H9 (cell line): ENCODE results near the gene LTBP2. TPM values are rescaled to one million over a fixed set of nuclear protein-coding genes. Genes with fewer than 3 reads are reported as not detected.
A peak's percentile ranks its signal among the peaks of the same experiment; 100 is the strongest.

Experiments used
- DNase-seq: peaks from one replicate; pipeline ENCODE4 v3.0.0-alpha.2; 2017
- H2AFZ ChIP-seq: one replicate; pipeline ENCODE4 v1.6.1; 2013; ENCODE audit warnings: mild to moderate bottlenecking, low read length, control low read depth, moderate library complexity
- H2AK5ac ChIP-seq: 2 replicates; pipeline ENCODE4 v1.6.1; 2013; ENCODE audit warnings: low read length, control low read depth, mixed read lengths; ENCODE audit not compliant: insufficient read length
- H2BK120ac ChIP-seq: one replicate; pipeline ENCODE4 v1.6.1; 2013; ENCODE audit warnings: low read depth, mild to moderate bottlenecking, low read length, control low read depth, inconsistent platforms; ENCODE audit not compliant: poor library complexity, severe bottlenecking
- H2BK12ac ChIP-seq: 2 replicates; pipeline ENCODE4 v1.6.1; 2013; ENCODE audit warnings: low read length, control low read depth, mixed read lengths, low read depth; ENCODE audit not compliant: insufficient read length
- H2BK15ac ChIP-seq: 2 replicates; pipeline ENCODE4 v1.6.1; 2013; ENCODE audit warnings: low read depth, low read length, control low read depth
- H2BK20ac ChIP-seq: one replicate; pipeline ENCODE4 v1.6.1; 2013; ENCODE audit warnings: low read depth, mild to moderate bottlenecking, low read length, control low read depth, inconsistent platforms; ENCODE audit not compliant: poor library complexity, severe bottlenecking
- H2BK5ac ChIP-seq: 2 replicates; pipeline ENCODE4 v1.6.1; 2013; ENCODE audit warnings: low read length, control low read depth, mixed read lengths; ENCODE audit not compliant: insufficient read length
- H3K14ac ChIP-seq: 2 replicates; pipeline ENCODE4 v1.6.1; 2013; ENCODE audit warnings: low read length, control low read depth; ENCODE audit not compliant: insufficient read depth
- H3K18ac ChIP-seq: 2 replicates; pipeline ENCODE4 v1.6.1; 2013; ENCODE audit warnings: low read depth, mild to moderate bottlenecking, mixed read lengths, low read length, control low read depth; ENCODE audit not compliant: insufficient read length
- H3K23ac ChIP-seq: 2 replicates; pipeline ENCODE4 v1.6.1; 2013; ENCODE audit warnings: low read length, control low read depth, mixed read lengths, low read depth; ENCODE audit not compliant: insufficient read length
- H3K23me2 ChIP-seq: 2 replicates; pipeline ENCODE4 v1.6.1; 2013; ENCODE audit warnings: low read depth, mild to moderate bottlenecking, mixed read lengths, low read length, control low read depth; ENCODE audit not compliant: insufficient read length, poor library complexity, severe bottlenecking
- H3K27ac ChIP-seq: 2 replicates; pipeline ENCODE4 v1.5.1; 2013; ENCODE audit warnings: low read length, control low read depth, mixed read lengths, low read depth; ENCODE audit not compliant: insufficient read length
- H3K27me3 ChIP-seq: 2 replicates; pipeline ENCODE4 v1.6.1; 2013; ENCODE audit warnings: low read length, control low read depth, inconsistent platforms; ENCODE audit not compliant: insufficient read depth
- H3K4ac ChIP-seq: 2 replicates; pipeline ENCODE4 v1.6.1; 2013; ENCODE audit warnings: low read depth, mild to moderate bottlenecking, control low read depth, inconsistent platforms, low read length, moderate library complexity
- H3K4me1 ChIP-seq: 2 replicates; pipeline ENCODE4 v1.6.1; 2013; ENCODE audit warnings: low read length, control low read depth, inconsistent platforms; ENCODE audit not compliant: insufficient read depth
- H3K4me2 ChIP-seq: 2 replicates; pipeline ENCODE4 v1.6.1; 2013; ENCODE audit warnings: low read length, control low read depth, mixed read lengths; ENCODE audit not compliant: insufficient read length, insufficient read depth
- H3K56ac ChIP-seq: 2 replicates; pipeline ENCODE4 v1.6.1; 2013; ENCODE audit warnings: low read depth, mild to moderate bottlenecking, mixed read lengths, low read length, control low read depth; ENCODE audit not compliant: insufficient read length
- H3K79me1 ChIP-seq: 2 replicates; pipeline ENCODE4 v1.6.1; 2013; ENCODE audit warnings: low read depth, mild to moderate bottlenecking, moderate library complexity, low read length, control low read depth, inconsistent platforms; ENCODE audit not compliant: insufficient read depth, poor library complexity, severe bottlenecking
- H3K79me2 ChIP-seq: 2 replicates; pipeline ENCODE4 v1.6.1; 2013; ENCODE audit warnings: low read length, control low read depth, inconsistent platforms; ENCODE audit not compliant: insufficient read depth
- H3K9ac ChIP-seq: 2 replicates; pipeline ENCODE4 v1.6.1; 2013; ENCODE audit warnings: low read length, control low read depth, mixed read lengths; ENCODE audit not compliant: insufficient read length; ENCODE audit errors: extremely low read depth
- H3K9me3 ChIP-seq: one replicate; pipeline ENCODE4 v1.6.1; 2013; ENCODE audit warnings: low read depth, low read length, inconsistent platforms; ENCODE audit not compliant: control insufficient read depth
- H3T11ph ChIP-seq: one replicate; pipeline ENCODE4 v1.6.1; 2013; ENCODE audit warnings: mild to moderate bottlenecking, low read length, control low read depth, inconsistent platforms
- H4K20me1 ChIP-seq: one replicate; pipeline ENCODE4 v1.6.1; 2013; ENCODE audit not compliant: control insufficient read depth, insufficient read length, insufficient read depth
- H4K5ac ChIP-seq: 2 replicates; pipeline ENCODE4 v1.6.1; 2013; ENCODE audit warnings: low read depth, mild to moderate bottlenecking, mixed read lengths, low read length, control low read depth; ENCODE audit not compliant: insufficient read length
- H4K8ac ChIP-seq: replicated peaks from 2 replicates; pipeline ENCODE4 v1.6.1; 2013; ENCODE audit warnings: low read length, control low read depth, mixed read lengths, low read depth; ENCODE audit not compliant: insufficient read length
- H4K91ac ChIP-seq: 2 replicates; pipeline ENCODE4 v1.6.1; 2013; ENCODE audit warnings: low read depth, mild to moderate bottlenecking, moderate library complexity, mixed read lengths, low read length, control low read depth; ENCODE audit not compliant: insufficient read length
- H3K27ac Mint-ChIP-seq, 3 experiments: 2 replicates in 2 of 3; 3 replicates in 1 of 3; pipeline ENCODE4 v1.8.0; 2020 to 2021; ENCODE audit warnings: mixed read lengths in 3 of 3, mild to moderate bottlenecking in 1 of 3, moderate library complexity in 1 of 3
- H3K27me3 Mint-ChIP-seq: 2 replicates; pipeline ENCODE4 v1.8.0; 2021; ENCODE audit warnings: low read depth, mild to moderate bottlenecking, moderate library complexity, mixed read lengths
- H3K36me3 Mint-ChIP-seq, 3 experiments: 2 replicates in 2 of 3; 3 replicates in 1 of 3; pipeline ENCODE4 v1.8.0; 2020 to 2021; ENCODE audit warnings: low read depth in 3 of 3, mixed read lengths in 3 of 3; ENCODE audit not compliant: insufficient read depth in 1 of 3
- H3K4me1 Mint-ChIP-seq, 2 experiments: 2 replicates each; pipeline ENCODE4 v1.8.0; 2020; ENCODE audit warnings: mixed read lengths in 2 of 2
- H3K4me3 Mint-ChIP-seq, 2 experiments: 2 replicates in 1 of 2; 3 replicates in 1 of 2; pipeline ENCODE4 v1.8.0; 2020 to 2021; ENCODE audit warnings: mild to moderate bottlenecking in 2 of 2, mixed read lengths in 2 of 2, moderate library complexity in 1 of 2
- H3K9me3 Mint-ChIP-seq, 2 experiments: 2 replicates in 1 of 2; 3 replicates in 1 of 2; pipeline ENCODE4 v1.8.0; 2020; ENCODE audit warnings: mild to moderate bottlenecking in 2 of 2, mixed read lengths in 2 of 2, moderate library complexity in 1 of 2
- WGBS: extraction: QIAGEN DNeasy Blood & Tissue Kit; methylation state at CpG from one replicate; pipeline ENCODE4 v1.1.7; 2013; ENCODE audit warnings: missing lambda C conversion rate, low lambda C conversion rate, mixed read lengths; ENCODE audit not compliant: insufficient read length; ENCODE audit errors: extremely low coverage; 5-methylcytosine and 5-hydroxymethylcytosine counted together
- total RNA-seq: library from RNA; stranded (reverse); gene quantifications from 2 replicates; pipeline ENCODE4 v1.2.1, GENCODE V29; 2021
- TF ChIP-seq, protein P1 (sequence below): fragments of 200-600 bp; sonication (generic); conservative IDR thresholded peaks from 3 replicates; pipeline ENCODE4 v1.8.0; 2021; ENCODE audit warnings: antibody characterized with exemption, mild to moderate bottlenecking

The LTBP2 gene
- total RNA-seq, 1 experiment from 2014 or later: 0.77 TPM

GRCh38 chr14:74543771-74544438 is 68.1 kb downstream of the LTBP2 start:
- no peaks in the 10 kb centered on the region for H3K4me1 ChIP-seq
- H3K4me2 ChIP-seq: no peak overlapping the region
- no peak overlapping the region for H2BK20ac ChIP-seq
- no peak overlapping the region for H2AFZ ChIP-seq
- H3K79me2 ChIP-seq: no peaks in the 10 kb centered on the region
- no peak overlapping the region for H3K14ac ChIP-seq
- H3K23me2 ChIP-seq: no peaks in the 10 kb centered on the region
- H3K56ac ChIP-seq: no peak overlapping the region
- peaks cover 4 to 7% of the 10 kb centered on the region in 2 experiments for H3K4me1 Mint-ChIP-seq
- no peak overlapping the region for H2BK120ac ChIP-seq
- H3K27me3 Mint-ChIP-seq: no peaks in the 10 kb centered on the region; the same call in none of the 2 replicates
- no peak overlapping the region for H4K91ac ChIP-seq
- H2BK15ac ChIP-seq: no peak overlapping the region
- DNase-seq: no peak
- no peak overlapping the region for H3K9ac ChIP-seq
- H3K27me3 ChIP-seq: no peaks in the 10 kb centered on the region
- H3K9me3 ChIP-seq: no peaks in the 10 kb centered on the region
- no peak overlapping the region for H3K4me3 Mint-ChIP-seq
- no peaks in the 10 kb centered on the region for H3K36me3 Mint-ChIP-seq
- WGBS: no CpG with 5 or more reads among the region's 5 CpGs
- no peak overlapping the region for H2AK5ac ChIP-seq
- H2BK12ac ChIP-seq: no peak overlapping the region
- no peaks in the 10 kb centered on the region for H3K9me3 Mint-ChIP-seq
- no peak overlapping the region for H4K5ac ChIP-seq
- no peaks in the 10 kb centered on the region for H3K79me1 ChIP-seq
- peak overlapping the region in 1 of 3 experiments; percentile 83; a peak in 1 of 7 replicates for H3K27ac Mint-ChIP-seq
- H3K18ac ChIP-seq: no peak overlapping the region
- no peaks in the 10 kb centered on the region for H4K20me1 ChIP-seq
- no peak overlapping the region for H3T11ph ChIP-seq
- TF ChIP-seq, protein P1, sequence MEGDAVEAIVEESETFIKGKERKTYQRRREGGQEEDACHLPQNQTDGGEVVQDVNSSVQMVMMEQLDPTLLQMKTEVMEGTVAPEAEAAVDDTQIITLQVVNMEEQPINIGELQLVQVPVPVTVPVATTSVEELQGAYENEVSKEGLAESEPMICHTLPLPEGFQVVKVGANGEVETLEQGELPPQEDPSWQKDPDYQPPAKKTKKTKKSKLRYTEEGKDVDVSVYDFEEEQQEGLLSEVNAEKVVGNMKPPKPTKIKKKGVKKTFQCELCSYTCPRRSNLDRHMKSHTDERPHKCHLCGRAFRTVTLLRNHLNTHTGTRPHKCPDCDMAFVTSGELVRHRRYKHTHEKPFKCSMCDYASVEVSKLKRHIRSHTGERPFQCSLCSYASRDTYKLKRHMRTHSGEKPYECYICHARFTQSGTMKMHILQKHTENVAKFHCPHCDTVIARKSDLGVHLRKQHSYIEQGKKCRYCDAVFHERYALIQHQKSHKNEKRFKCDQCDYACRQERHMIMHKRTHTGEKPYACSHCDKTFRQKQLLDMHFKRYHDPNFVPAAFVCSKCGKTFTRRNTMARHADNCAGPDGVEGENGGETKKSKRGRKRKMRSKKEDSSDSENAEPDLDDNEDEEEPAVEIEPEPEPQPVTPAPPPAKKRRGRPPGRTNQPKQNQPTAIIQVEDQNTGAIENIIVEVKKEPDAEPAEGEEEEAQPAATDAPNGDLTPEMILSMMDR: no peak
- no peak overlapping the region for H2BK5ac ChIP-seq
- H4K8ac ChIP-seq: no peak overlapping the region
- no peak overlapping the region for H3K23ac ChIP-seq
- no peak overlapping the region for H3K27ac ChIP-seq
- H3K4ac ChIP-seq: no peak overlapping the region
